DMS153 (cell line): Measurements from ENCODE around the gene HIVEP3.

Experiments used
- DNase-seq: peaks from one replicate; lab custom pipeline; 2025; lab: John Stamatoyannopoulos, UW

Gene HIVEP3

DNA sequence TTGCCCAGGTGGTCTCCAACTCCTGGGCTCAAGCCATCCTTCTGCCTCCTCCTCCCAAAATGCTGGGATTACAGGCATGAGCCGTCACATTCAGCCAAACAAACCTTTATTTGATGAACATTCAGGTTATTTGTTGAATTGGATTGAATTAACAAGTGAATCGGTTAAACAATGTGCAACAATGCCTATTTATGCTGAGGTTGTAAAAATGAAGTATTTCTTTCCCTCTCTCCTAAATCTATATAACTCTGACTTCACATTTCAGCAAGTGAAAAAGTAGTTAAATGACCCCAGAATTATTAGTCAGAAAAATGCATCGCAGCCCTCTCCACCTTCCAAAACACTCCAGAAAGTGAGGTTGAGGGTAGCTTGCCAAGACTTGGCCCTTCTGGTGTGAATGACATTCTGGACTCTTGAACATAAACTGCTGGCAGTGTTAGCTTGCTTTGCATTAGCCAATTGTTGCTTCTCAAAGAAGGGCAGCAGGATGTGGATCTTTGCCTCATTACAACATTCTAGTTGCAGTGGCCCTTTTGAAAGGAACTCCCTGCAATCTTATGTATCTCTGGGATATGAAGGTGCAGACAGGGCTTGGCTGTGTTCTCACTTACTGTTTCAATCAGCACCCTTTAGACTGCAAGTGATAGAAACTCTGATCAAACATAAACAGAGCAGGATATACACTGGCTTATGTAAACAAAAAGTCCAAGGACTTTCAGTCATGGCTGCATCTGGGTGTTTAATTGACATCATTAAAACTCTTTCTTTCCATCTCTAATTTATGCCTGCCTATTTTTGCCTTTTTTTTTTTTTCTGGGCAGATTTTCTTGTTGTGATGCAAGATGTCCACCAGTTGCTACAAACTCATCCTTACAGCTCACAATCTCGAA, 456.7 kb downstream of the HIVEP3 start:
- no peak for DNase-seq

DNA sequence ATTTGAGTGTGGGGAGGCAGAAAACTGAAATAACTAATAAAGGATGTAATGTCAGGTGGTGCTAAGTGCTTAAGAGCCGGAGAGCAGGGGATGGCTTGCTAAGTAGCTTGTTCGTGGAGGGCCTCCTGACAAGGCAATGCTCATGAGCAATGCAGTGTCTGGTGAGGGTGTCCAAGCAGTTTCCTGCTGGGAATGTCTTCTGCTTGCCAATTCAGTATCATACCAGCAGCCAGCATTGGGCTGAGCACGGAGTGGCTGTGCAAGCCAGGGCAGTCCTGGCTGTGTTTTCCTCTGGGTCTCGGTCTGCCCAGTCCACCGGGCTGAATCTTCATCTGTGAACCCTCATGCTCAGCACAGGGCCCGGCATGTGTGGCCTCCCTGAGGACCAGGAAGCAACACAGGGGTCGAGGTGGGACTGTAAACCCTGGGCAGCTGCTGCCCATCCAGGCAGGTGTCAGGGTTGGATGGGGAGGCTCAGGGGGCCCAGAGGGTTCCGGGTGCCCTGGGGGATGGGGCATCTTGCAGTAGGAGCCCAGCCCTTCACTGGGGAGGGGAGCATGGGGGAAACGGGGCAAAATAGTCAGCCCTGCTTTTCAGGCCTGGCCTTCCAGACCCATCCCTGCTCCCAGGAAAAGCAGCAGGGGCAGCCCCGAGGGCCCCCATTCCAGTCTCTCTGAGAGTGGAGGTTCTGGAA, 461.7 kb downstream of the HIVEP3 start:
- DNase-seq: no peak
